ENCODE results near the gene HOXC11.

The HOXC11 gene

GRCh38 chr12:53959314-53959713 lies 13.6 kb upstream of the HOXC11 start:
- DNase-seq, result no peak

DNA sequence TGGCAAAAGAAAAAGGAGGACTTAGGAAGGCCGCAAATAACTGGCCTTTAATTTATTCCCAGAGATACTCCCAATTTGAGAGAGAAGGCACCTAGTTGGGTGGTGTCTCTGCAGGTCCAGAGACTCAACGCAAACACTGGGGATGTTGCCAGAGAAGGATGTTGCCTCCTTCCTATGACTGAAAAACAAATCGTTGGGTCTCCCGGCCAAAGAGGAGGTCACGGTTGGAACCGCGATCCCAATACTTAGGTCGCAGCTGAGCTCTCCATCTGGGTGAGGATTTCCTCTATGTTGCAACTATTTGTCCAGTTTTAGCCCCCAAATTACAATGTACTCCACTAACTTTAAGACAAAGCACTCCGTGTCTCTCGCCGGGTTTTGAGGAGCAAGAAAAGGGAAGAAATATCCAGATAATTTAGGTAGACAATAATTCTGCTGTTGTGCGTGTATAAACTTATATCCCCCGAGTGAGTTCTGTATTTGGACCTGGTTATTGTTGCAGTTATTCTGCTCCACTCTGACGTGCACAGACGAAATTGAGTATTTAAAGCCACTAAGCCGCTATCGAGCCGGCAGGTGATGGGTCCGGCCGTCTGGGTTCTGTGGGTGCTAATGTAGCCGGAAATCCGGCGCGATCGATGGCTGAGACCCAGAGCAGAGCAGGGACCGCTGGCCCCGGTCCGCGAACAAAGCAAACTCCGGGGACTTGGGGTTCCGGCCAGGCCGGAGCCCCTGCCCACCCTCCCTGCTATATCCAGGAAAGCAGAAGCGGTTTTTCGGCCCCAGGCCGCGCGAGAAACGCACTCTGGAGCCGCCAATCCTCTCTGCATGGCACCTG lies 12.5 kb upstream of the HOXC11 start:
- DNase-seq, result no peak

- no peak for DNase-seq
Measured at GRCh38 chr12:53961025-53961761, 11.7 kb upstream of the HOXC11 start.

DNA sequence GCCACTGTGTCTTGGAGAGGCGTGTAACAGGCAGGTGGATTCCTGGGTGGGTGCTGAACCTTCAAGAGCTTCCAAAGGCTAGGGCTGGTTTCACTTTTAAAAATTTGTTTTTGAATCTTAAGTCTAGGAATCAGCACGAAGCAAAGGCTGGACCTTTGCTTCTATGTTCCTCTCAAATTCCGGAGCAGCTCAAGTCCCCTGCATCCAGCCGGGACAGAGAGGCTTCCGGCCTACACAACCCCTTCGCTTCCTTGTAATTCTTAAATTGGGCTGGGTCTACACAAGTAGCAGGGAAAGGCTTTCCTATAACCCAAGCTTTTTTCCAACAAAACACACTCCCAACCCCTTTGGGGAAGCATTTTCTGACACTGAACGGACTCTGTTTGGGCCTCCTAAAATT lies 9.9 kb upstream of the HOXC11 start:
- DNase-seq, result no peak

DNA sequence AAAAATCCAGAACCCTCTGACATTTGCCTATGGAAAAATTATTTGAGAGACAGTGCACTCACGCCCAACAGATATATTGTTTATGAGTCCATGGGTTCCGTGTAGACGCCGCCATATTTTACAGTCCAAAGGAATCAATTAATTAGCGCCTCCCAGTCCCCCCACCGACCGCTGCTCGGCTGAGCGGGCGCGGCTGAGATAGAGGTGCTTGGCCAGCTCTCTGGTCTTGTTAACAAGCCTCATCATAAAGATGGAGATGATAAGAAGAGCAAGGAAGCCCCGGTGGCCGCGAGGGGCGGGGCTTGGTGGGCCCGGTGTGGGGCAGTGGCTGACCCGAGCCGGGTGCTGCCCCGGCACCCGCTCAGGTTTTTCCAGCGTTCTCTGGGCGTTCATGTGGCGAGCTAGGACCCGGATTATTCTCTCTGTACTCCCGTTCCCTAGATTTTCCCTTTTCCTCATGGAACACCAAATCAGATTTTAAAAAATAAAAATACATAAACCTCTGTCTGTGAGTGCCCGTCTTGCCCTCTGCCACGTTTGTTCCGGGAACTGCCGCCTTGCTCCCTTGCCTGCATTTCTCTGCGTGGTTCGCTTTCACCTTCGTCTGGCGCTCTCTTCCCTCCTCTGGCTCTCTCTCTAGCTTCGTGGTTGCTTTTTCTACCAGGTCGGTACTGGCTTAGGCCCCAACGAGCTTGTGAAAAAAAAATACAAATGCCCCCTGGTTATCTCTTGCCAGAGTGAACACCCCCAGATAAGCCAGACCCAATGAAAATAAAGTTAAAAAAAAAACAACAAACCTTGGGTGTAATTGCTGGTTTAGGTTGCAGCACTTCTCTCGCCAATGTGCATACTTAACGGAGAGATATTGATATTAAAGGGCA lies 9.3 kb upstream of the HOXC11 start:
- DNase-seq, result no peak

DNA sequence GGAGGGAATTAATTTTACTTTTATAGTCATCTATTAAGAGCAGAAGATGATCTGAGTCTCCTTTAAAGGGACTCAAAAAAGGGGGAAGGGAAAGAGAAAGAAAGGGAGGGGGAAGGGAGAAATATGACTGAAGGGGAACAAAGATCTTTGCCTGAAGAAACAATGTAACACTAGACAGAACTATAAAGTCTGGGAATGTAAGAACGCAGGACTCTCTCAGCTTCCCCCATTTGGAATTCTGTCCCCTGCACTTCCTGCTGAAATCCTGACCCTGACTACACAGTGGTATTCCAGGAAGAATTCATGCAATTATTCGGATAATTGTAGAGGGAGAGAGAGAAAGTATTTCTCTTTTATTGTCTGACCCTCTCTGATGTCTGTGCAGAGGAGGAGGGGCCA lies 8.6 kb upstream of the HOXC11 start:
- no peak for DNase-seq

- DNase-seq, result no peak
Measured at GRCh38 chr12:53965281-53966084, 7.4 kb upstream of the HOXC11 start.

DNA sequence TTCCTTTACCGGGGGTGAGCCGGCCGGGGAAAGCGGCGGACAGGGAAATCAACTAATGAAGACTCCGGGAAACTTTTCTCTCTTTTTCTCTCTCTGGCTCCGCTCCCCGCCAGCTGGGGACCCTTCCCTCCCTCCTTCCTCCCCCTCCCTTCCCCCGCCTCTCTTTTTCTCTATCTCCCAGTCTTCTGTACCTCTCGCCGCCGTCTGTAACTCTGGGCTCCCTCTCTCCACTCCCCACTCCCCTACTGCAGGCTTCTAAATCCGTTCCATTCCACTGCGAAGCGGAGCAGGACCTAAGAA lies 6.9 kb upstream of the HOXC11 start:
- no peak for DNase-seq

- no peak for DNase-seq
Measured at GRCh38 chr12:53966385-53967133, 6.4 kb upstream of the HOXC11 start.

DNA sequence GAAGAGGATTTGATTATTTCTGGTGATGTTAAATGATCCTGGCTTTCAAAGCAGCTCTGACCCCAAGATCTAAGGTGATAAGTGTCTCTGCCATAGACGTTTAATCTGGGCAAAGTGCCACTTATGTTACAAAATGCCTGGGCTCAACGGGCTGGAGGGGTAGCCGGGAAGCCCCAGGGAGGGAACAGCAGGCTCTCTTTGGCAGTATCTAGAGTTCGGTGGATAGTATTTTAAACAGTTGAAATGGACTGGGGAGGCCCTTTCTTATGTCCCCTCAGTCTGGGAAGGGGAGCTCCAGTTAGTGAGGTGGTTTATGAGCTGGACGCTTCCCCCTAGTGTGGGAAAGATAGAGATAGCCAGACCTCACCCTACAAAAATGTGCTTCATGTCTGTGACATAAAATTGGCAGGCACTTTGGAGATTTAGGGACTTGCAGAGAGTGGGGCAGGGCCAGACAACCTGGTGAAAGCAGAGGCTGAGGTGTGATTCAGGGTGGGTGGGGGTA lies 5.5 kb upstream of the HOXC11 start:
- DNase-seq, result no peak

DNA sequence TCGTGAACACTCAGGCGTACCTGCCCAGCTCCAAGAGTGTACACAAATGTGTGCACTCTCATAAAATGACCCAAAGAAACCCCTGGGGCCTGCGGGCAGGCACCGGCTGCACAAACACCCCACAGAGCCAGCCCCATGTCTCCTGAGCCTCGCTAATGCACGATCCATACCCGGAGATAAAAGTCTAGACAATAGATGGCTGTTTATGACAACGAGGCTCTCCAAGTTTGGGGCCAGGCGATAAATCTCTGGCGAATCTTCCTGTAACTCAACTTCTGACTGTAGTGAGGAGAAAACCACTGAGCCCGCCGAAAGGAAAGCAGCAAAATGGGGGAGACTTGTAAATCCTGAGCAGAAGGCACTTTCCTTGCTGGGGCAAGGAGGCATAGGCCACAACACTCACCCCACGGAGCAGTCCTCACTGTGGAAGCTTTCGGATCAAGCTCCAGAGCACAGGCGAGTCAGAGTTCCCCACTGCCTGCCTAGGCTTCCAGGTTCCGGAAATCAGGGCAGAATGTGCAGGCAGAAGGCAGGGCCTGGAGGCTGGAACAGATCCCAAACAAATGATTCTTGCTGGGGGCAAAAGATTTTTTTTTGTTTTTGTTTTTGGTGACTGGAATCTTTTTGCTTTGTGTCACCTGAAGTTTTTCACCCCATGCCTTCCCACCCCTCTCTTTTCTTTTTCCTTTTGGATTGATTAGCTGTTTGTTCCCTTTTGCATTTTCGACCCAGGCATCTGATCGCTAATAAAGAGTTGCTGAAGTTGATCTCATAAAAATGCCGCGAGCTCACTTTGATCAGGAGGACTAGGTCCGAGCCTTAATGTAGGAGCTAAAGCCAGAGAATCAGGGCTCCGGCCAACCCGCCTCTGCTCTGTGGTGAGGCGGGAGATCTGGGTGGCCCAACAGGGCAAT lies 4.5 kb upstream of the HOXC11 start:
- DNase-seq, result no peak

- no peak for DNase-seq
Measured at GRCh38 chr12:53969588-53970259, 3.2 kb upstream of the HOXC11 start.

DNA sequence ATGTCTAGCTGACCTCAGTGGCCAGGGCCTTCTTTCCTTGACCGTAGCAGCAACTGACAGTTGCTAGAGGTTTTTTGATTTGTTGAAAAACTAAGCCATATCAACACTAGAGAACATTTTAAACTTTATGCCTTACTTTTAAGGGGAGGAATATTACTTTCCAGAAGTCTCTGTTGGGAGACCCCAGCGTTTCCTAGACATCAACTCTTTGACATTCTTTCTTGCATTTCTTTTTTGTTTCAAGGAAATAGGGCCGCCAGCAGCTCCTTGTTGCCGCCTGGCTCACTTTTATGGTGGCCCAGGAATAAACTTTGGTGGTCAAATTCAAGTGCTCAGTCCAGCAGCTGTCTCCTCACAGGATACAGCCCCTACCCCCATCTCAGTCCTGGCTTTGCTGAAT lies 2.5 kb upstream of the HOXC11 start:
- no peak for DNase-seq

DNA sequence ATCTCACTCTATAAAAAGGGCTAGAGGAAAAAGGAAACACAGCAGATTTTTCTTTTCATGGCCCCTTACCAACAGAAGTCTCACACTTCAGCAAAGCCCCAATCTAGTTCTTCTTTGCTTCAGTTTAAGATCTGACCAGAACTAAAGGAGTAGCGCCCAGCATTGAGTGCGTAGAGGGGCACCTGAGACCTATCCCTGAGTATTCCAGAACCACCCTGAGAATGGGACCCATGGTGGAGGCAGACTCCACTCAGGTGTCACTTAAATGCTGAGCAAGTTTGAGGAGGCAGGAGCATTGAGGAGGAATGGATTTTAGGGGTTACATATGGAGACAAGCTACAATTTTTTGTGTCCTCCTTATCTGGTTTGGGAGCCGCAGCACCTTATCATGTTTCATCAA lies 1.8 kb upstream of the HOXC11 start:
- DNase-seq, result no peak

- no peak for DNase-seq
Measured at GRCh38 chr12:53971686-53972085, 1.2 kb upstream of the HOXC11 start.

DNA sequence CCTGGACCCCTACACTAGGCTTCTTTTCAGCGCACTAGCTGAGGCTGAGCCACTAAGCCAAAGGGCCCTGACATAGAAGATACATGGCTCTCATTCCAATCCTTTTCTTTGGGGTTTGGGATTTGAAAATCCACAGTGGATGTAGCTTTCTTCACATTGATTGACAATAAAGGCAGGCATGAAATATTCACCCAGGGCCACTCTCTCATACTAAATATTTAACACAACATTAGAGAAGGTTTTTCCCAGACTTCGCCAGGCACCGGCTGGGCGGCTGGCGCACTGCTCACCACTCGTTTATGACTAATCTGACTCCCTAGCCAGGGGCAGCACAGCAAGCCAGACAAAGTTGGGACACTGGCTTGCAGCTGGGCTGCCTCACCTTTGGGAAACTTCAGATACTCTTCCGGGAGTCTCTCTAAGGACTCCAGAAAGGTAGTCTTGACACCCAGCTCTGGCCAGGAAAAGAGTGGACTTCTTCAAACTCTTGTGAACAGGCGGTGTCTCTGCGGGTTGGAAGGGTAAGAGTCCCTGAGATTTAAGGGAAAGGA lies 699 bp upstream of the HOXC11 start:
- DNase-seq, result no peak

DNA sequence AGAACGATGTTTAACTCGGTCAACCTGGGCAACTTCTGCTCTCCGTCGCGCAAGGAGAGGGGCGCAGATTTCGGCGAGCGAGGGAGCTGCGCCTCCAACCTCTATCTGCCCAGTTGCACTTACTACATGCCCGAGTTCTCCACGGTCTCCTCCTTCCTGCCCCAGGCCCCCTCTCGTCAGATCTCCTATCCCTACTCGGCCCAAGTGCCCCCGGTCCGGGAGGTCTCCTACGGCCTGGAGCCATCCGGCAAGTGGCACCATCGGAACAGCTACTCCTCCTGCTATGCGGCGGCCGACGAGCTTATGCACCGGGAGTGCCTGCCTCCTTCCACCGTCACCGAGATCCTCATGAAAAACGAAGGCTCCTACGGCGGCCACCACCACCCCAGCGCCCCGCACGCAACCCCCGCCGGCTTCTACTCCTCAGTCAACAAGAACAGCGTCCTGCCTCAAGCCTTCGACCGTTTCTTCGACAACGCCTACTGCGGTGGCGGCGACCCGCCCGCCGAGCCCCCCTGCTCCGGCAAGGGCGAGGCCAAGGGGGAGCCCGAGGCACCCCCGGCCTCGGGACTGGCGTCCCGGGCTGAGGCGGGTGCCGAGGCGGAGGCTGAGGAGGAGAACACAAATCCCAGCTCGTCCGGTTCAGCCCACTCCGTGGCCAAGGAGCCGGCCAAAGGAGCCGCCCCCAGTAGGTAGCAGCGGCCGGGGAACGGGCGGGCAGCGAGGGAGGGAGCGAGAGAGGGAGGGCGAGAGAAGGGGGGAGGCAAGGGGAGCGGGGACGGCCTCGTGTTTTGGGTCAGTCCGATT lies 513 bp downstream of the HOXC11 start:
- peak in 2 of 6 experiments; percentile 38 to 44 for DNase-seq

Measured in stimulated activated naive CD4-positive, alpha-beta T cell (primary cell).